ENCODE data around the gene HAUS7.

The HAUS7 gene

DNA sequence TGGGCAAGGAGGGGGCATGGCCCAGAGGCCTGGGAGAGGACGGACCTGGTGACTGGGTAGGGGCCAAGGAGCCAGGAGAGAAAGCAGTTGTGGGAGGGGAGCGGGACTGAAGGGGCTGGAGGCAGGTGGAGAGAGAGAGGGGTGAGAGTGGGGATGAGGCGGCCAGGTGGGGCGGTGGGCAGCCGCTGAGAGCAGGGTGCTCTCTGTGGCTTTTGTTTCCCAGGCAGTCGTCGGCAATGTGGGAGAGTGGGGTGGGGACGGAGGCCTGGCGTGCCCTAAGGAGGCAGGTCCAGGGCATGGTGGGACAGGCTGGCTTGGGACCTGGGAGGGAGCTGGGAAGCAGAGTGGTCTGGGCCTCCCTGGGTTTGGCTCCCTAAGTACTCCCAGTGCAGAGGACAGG lies 43.9 kb upstream of the HAUS7 start:
- Histone ChIP-seq H3K4me1 (ENCODE audit: control extremely low read depth in 1 of 4, control insufficient read depth in 4 of 4, insufficient read depth in 4 of 4, low read length in 3 of 4) (peaks cover 0 to 5% (median 2%) of the 10 kb centered on the region in 4 experiments), H3K27ac (ENCODE audit: insufficient read depth in 1 of 2, low read depth in 1 of 2, low read length in 2 of 2, poor library complexity in 1 of 2, severe bottlenecking in 2 of 2) (no peak overlapping the region), H3K9me3 (ENCODE audit: control extremely low read depth in 1 of 5, control insufficient read depth in 4 of 5, insufficient read depth in 2 of 5, low read depth in 1 of 5, low read length in 4 of 5) (no peaks in the 10 kb centered on the region), H3K36me3 (ENCODE audit: control insufficient read depth in 4 of 4, insufficient read depth in 4 of 4, low read length in 3 of 4) (no peaks in the 10 kb centered on the region), H3K27me3 (replicated peaks in 2 of 5; ENCODE audit: control insufficient read depth in 4 of 5, insufficient read depth in 5 of 5, low read length in 4 of 5) (peaks cover 0 to 64% (median 4%) of the 10 kb centered on the region in 5 experiments), H3K4me3 (ENCODE audit: control insufficient read depth in 1 of 7, extremely low read depth in 1 of 7, insufficient read depth in 4 of 7, low read depth in 2 of 7, low read length in 6 of 7) (no peak overlapping the region)
- DNase-seq: no peak
- 96% methylated on average over 8 of the region's 9 CpGs for WGBS (ENCODE audit: insufficient coverage)
- ChIA-PET POLR2A (no interaction called here), CTCF (no interaction called here)

- CTCF ChIA-PET: interaction anchor here (0.6 kb wide), 1 partner anchor 484 kb away, joined by 3 read pairs; no protein-coding TSS in a partner anchor
- Histone ChIP-seq H3K36me3 (ENCODE audit: control insufficient read depth in 4 of 4, insufficient read depth in 4 of 4, low read length in 3 of 4) (no peaks in the 10 kb centered on the region), H3K27ac (ENCODE audit: insufficient read depth in 1 of 2, low read depth in 1 of 2, low read length in 2 of 2, poor library complexity in 1 of 2, severe bottlenecking in 2 of 2) (no peak overlapping the region), H3K9me3 (ENCODE audit: control extremely low read depth in 1 of 5, control insufficient read depth in 4 of 5, insufficient read depth in 2 of 5, low read depth in 1 of 5, low read length in 4 of 5) (no peaks in the 10 kb centered on the region), H3K4me3 (ENCODE audit: control insufficient read depth in 1 of 7, extremely low read depth in 1 of 7, insufficient read depth in 4 of 7, low read depth in 2 of 7, low read length in 6 of 7) (no peak overlapping the region), H3K27me3 (replicated peaks in 2 of 5; ENCODE audit: control insufficient read depth in 4 of 5, insufficient read depth in 5 of 5, low read length in 4 of 5) (peaks cover 0 to 54% (median 4%) of the 10 kb centered on the region in 5 experiments), H3K4me1 (ENCODE audit: control extremely low read depth in 1 of 4, control insufficient read depth in 4 of 4, insufficient read depth in 4 of 4, low read length in 3 of 4) (peaks cover 0 to 5% (median 2%) of the 10 kb centered on the region in 4 experiments)
- 67% methylated on average over 4 of the region's 5 CpGs for WGBS (ENCODE audit: insufficient coverage)
- POLR2A ChIA-PET: no interaction called here
- no peak for DNase-seq
These were observed 42.9 kb upstream of the HAUS7 start for GRCh38 chrX:153513265-153513664.

- peaks cover 0 to 2% (median 0%) of the 10 kb centered on the region in 4 experiments for H3K4me1 ChIP-seq (ENCODE audit: control extremely low read depth in 1 of 4, control insufficient read depth in 4 of 4, insufficient read depth in 4 of 4, low read length in 3 of 4)
- POLR2A ChIA-PET: no interaction called here
- no peak for DNase-seq
- peaks cover 0 to 46% (median 4%) of the 10 kb centered on the region in 5 experiments for H3K27me3 ChIP-seq (replicated peaks in 2 of 5; ENCODE audit: control insufficient read depth in 4 of 5, insufficient read depth in 5 of 5, low read length in 4 of 5)
- H3K4me3 ChIP-seq (ENCODE audit: control insufficient read depth in 1 of 7, extremely low read depth in 1 of 7, insufficient read depth in 4 of 7, low read depth in 2 of 7, low read length in 6 of 7): no peak overlapping the region
- H3K9me3 ChIP-seq (ENCODE audit: control extremely low read depth in 1 of 5, control insufficient read depth in 4 of 5, insufficient read depth in 2 of 5, low read depth in 1 of 5, low read length in 4 of 5): no peaks in the 10 kb centered on the region
- no peak overlapping the region for H3K27ac ChIP-seq (ENCODE audit: insufficient read depth in 1 of 2, low read depth in 1 of 2, low read length in 2 of 2, poor library complexity in 1 of 2, severe bottlenecking in 2 of 2)
- 50% methylated on average over 2 of the region's 3 CpGs for WGBS (ENCODE audit: insufficient coverage)
- H3K36me3 ChIP-seq (ENCODE audit: control insufficient read depth in 4 of 4, insufficient read depth in 4 of 4, low read length in 3 of 4): no peaks in the 10 kb centered on the region
- CTCF ChIA-PET: interaction anchor here (0.6 kb wide), 2 partner anchors 450 to 483 kb away, joined by 3 read pairs; no protein-coding TSS in a partner anchor
These were observed 42.1 kb upstream of the HAUS7 start for GRCh38 chrX:153512501-153512893.

DNA sequence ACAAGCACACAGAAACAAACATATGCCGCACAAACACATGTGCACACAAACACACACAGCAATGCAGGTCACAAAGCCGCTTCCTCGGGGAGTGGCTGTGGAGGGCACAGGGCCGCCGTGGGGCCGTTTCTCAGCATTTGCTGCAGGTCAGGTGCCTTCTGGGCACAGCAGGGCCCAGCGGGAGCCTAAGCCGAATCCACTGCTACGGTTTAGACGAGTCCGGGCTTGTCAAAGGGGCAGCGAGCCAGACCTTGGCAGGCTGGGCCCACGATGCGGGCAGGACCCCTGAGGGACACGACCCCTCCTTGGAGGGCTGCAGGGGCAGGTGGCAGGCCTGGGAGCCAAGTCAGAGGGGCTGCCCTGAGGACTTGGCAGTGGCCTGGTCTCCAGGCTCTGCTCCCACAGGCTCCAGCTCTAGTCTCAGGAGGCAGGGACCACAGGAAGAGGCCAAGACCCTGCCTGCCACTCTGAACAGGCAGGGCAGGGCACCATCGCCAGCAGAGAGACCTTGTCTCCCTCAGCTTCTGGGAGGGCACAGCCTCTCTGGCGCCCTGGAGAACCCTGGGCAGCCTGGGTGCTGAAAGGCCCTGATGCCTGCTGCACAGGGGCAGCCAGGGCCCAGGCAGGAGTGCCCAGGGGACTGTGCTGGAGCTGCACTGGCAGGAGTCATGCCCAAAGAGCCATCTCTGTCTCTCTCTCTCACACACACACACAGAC lies 41.6 kb upstream of the HAUS7 start:
- Histone ChIP-seq H3K4me1 (ENCODE audit: control extremely low read depth in 1 of 4, control insufficient read depth in 4 of 4, insufficient read depth in 4 of 4, low read length in 3 of 4) (peaks cover 0 to 4% (median 0%) of the 10 kb centered on the region in 4 experiments), H3K9me3 (ENCODE audit: control extremely low read depth in 1 of 5, control insufficient read depth in 4 of 5, insufficient read depth in 2 of 5, low read depth in 1 of 5, low read length in 4 of 5) (no peaks in the 10 kb centered on the region), H3K27me3 (replicated peaks in 2 of 5; ENCODE audit: control insufficient read depth in 4 of 5, insufficient read depth in 5 of 5, low read length in 4 of 5) (peaks cover 0 to 45% (median 4%) of the 10 kb centered on the region in 5 experiments), H3K36me3 (ENCODE audit: control insufficient read depth in 4 of 4, insufficient read depth in 4 of 4, low read length in 3 of 4) (no peaks in the 10 kb centered on the region), H3K4me3 (ENCODE audit: control insufficient read depth in 1 of 7, extremely low read depth in 1 of 7, insufficient read depth in 4 of 7, low read depth in 2 of 7, low read length in 6 of 7) (no peak overlapping the region), H3K27ac (ENCODE audit: insufficient read depth in 1 of 2, low read depth in 1 of 2, low read length in 2 of 2, poor library complexity in 1 of 2, severe bottlenecking in 2 of 2) (no peak overlapping the region)
- DNase-seq: no peak
- 88% methylated on average over 17 of the region's 17 CpGs for WGBS (ENCODE audit: insufficient coverage)
- ChIA-PET POLR2A (no interaction called here), CTCF (no interaction called here)

DNA sequence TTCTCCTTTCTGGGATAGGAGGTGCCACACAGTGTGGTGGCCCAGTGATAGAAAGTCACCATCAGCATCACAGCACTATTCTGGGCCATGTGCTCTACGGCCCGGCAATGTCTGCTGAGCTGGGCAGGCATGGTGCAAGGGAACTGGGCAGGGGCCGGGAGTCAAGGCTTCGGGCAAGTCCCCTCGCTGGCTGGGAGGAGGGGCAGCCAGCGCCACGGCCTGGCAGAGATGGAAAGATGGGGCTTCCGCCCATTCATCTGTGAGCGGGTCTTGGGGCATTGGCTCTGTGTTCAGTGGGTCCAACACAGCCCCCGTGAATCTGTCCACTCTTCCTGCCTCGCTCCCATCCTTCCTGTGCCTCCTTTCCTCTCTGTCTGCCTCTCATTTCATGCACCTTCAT lies 40.0 kb upstream of the HAUS7 start:
- Histone ChIP-seq H3K27ac (ENCODE audit: insufficient read depth in 1 of 2, low read depth in 1 of 2, low read length in 2 of 2, poor library complexity in 1 of 2, severe bottlenecking in 2 of 2) (no peak overlapping the region), H3K4me3 (ENCODE audit: control insufficient read depth in 1 of 7, extremely low read depth in 1 of 7, insufficient read depth in 4 of 7, low read depth in 2 of 7, low read length in 6 of 7) (no peak overlapping the region), H3K36me3 (ENCODE audit: control insufficient read depth in 4 of 4, insufficient read depth in 4 of 4, low read length in 3 of 4) (no peaks in the 10 kb centered on the region), H3K4me1 (ENCODE audit: control extremely low read depth in 1 of 4, control insufficient read depth in 4 of 4, insufficient read depth in 4 of 4, low read length in 3 of 4) (peaks cover 0 to 1% (median 0%) of the 10 kb centered on the region in 4 experiments), H3K9me3 (ENCODE audit: control extremely low read depth in 1 of 5, control insufficient read depth in 4 of 5, insufficient read depth in 2 of 5, low read depth in 1 of 5, low read length in 4 of 5) (no peaks in the 10 kb centered on the region), H3K27me3 (replicated peaks in 2 of 5; ENCODE audit: control insufficient read depth in 4 of 5, insufficient read depth in 5 of 5, low read length in 4 of 5) (peaks cover 0 to 36% (median under 1%) of the 10 kb centered on the region in 5 experiments)
- WGBS (ENCODE audit: insufficient coverage): 88% methylated on average over 10 of the region's 11 CpGs
- ChIA-PET CTCF (no interaction called here), POLR2A (no interaction called here)
- no peak for DNase-seq

DNA sequence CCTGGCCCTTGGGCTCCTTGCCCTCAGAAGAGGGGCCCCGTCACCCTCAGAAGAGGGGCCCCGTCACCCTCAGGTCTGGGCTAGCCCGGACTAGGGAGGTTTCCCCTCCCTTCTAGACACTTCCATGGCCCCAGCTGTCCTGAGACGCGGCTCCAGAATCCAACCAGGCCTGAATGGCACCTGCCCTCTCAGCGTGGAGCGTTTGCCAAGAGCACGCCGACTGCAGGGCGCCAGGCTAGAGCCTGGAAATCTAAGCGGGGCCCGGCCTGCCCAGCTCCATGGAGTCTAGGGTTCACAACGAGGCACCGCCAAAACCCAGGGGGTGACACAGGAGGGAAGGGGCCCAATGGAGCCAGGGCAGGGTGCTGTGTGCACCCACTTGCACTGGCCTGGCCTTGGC lies 39.2 kb upstream of the HAUS7 start:
- CTCF ChIA-PET: interaction anchor here (0.6 to 4.8 kb wide), 4 partner anchors 18 to 61 kb away, joined by 3 to 43 read pairs (median 3); partner anchors contain the start of gene HAUS7

More for the DNA sequence above, 39.2 kb upstream of the HAUS7 start:
- Histone ChIP-seq H3K4me1 (ENCODE audit: control extremely low read depth in 1 of 4, control insufficient read depth in 4 of 4, insufficient read depth in 4 of 4, low read length in 3 of 4) (peaks cover 0 to 1% (median 0%) of the 10 kb centered on the region in 4 experiments), H3K36me3 (ENCODE audit: control insufficient read depth in 4 of 4, insufficient read depth in 4 of 4, low read length in 3 of 4) (no peaks in the 10 kb centered on the region), H3K9me3 (ENCODE audit: control extremely low read depth in 1 of 5, control insufficient read depth in 4 of 5, insufficient read depth in 2 of 5, low read depth in 1 of 5, low read length in 4 of 5) (no peaks in the 10 kb centered on the region), H3K4me3 (ENCODE audit: control insufficient read depth in 1 of 7, extremely low read depth in 1 of 7, insufficient read depth in 4 of 7, low read depth in 2 of 7, low read length in 6 of 7) (no peak overlapping the region), H3K27me3 (replicated peaks in 2 of 5; ENCODE audit: control insufficient read depth in 4 of 5, insufficient read depth in 5 of 5, low read length in 4 of 5) (peaks cover 0 to 28% (median 0%) of the 10 kb centered on the region in 5 experiments), H3K27ac (ENCODE audit: insufficient read depth in 1 of 2, low read depth in 1 of 2, low read length in 2 of 2, poor library complexity in 1 of 2, severe bottlenecking in 2 of 2) (no peak overlapping the region)
- DNase-seq: no peak
- WGBS (ENCODE audit: insufficient coverage): 89% methylated on average over 12 of the region's 14 CpGs
- POLR2A ChIA-PET: interaction anchor here (0.6 kb wide), 1 partner anchor 1173 kb away, joined by 4 read pairs; no protein-coding TSS in a partner anchor
